GM13977 (cell line): Measurements from ENCODE around the gene UTS2B.
"Not testable (repeated sequence)": the region's sequence is repeated elsewhere in the genome, so short reads cannot be mapped to it uniquely, and the experiment has no call there.

Experiments used
- DNase-seq: peaks from one replicate; pipeline ENCODE4 v3.0.0; 2012; ENCODE audit warnings: low spot score
- CTCF ChIP-seq: IDR thresholded peaks from 2 replicates; pipeline ENCODE4 v1.5.1; 2012; ENCODE audit warnings: mild to moderate bottlenecking, control low read depth; ENCODE audit not compliant: insufficient read depth; ENCODE audit errors: extremely low read depth, missing control alignments
- in situ Hi-C: fragments of 300-500 bp; cut with MboI; formaldehyde crosslinking; loops from one replicate; pipeline ENCODE4 v1.12.0; 2022; ENCODE audit warnings: low sequenced_read_pairs, low pct_unique_long_range_greater_than_20kb, mixed read lengths, inconsistent platforms; ENCODE audit not compliant: unreplicated experiment

UTS2B gene

DNA sequence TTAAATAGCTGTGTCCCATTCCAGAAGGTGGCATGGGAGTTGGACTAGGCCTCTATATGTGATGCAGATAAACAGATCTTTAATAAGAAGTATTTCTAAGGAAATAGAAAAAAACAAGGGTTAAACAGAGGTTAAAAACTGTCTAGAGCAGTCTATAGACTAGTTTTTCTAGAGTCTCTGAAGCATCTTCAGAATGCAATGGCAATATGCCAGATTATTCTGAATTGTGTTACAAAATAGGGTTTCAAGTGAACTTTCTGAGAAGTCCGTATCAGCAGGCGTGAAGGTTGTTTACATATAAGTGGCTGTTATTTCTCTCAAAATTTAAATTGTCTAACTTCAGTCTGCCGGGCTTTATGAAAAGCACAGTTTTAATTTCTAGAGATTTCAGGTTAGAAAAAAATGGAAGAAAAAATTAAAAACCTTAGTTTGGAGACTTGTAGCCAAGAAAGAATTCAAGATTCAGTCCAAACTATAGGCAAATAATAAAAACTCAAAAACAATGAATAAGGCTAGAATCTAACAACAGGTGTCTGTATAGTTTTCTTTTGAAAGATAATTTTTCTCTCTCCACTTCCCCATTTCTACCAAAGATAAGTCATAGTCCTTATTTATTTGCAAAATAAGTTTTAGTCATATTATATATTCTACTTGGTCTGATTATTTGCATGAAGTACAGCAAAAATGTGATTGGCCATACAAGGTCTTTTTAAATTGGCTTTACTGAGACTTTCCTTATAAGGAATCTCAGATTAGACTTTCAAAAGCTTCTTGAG lies 76.0 kb downstream of the UTS2B start:
- in situ Hi-C loops, result no loop called here
- DNase-seq, result no peak
- no peak for TF ChIP-seq CTCF

DNA sequence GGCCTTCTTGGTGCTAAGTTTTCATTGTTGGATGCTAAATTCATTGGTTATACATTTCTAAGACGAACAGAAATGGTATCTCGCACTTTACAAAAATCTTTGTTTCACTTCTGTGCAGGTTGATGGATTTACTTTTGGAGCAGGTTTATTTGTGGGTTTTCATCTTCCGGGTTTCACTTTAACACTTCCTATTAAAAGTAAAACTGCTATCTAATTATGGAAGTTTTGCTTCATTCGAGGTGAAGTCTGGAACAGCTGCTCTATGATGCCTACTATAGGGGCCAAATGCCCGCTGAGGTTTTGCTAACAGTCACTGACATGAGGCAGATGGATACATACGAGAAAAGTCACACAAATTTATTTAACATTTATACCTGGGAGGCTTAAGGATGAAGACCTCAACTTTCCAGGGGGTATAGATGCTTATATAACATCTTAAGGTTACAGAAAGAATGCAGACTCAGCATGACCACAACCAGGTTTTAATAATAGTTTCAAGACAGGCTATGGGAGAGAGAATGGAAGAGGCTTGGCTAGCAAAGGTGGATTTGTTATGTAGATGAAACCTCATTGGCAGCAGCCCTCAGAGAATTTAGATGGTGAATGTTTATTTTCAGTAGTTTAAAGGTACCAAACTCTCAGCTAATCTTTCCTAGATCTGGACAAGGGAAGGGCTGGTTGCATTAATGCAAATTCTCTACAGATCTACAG lies 77.1 kb downstream of the UTS2B start:
- TF ChIP-seq CTCF, result no peak
- no peak for DNase-seq
- in situ Hi-C loops, result no loop called here

DNA sequence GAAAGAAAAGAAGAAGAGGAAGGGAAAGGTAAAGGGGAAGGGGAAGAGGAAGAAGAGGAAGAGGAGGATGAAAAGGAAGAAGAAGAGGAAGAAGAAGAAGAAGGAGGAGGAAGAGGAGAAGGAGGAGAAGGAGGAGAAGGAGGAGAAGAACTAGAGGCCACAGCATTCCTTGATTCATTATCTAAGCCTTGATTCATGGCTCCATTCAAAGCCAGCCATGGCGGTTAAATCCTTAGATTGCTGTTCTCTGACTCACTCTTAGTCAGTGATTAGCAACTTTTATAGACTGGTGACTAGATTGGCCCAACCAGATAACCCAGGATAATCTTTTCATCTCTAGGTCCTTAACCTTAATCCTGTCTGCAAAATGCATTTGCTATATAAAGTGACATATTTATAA lies 83.7 kb downstream of the UTS2B start:
- in situ Hi-C loops, result no loop called here
- TF ChIP-seq CTCF, result no peak
- DNase-seq, result no peak

- not testable (repeated sequence) for DNase-seq
Observed at GRCh38 chr3:191246034-191246433, 84.3 kb downstream of the UTS2B start.

DNA sequence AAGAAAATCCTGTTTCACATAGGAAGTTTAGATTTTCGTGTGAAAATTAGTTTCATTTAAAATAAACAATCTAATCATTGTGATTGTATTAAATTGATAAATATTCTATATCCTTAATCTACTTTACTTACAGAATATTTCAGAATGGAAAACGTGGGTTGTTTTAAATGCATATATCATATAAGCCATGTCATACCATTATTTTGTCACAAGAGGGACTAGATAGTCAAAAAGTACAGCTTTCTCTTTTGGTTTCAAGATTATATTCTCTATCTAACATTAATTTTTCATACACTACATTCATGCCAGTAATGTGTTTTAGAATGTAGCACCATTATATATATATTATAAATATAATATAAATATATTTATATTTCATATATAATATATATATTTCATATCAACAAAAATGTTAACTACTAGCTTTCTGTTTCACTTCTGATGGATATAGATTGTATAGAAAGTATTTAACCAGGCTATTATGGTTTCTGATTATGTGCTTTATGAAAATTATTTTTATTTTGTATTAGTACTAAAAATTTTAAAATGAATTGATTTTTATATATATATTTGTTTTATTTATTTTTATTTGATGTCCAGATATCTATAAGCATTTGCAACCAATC lies 86.0 kb downstream of the UTS2B start:
- peak; percentile 48 for TF ChIP-seq CTCF
- peak; percentile 24 for DNase-seq
- in situ Hi-C loops, result no loop called here

More at GRCh38 chr3:191246034-191246433, 84.3 kb downstream of the UTS2B start:
- in situ Hi-C loops, result not testable (repeated sequence)

GRCh38 chr3:191240486-191240885 lies 89.8 kb downstream of the UTS2B start:
- no peak for DNase-seq
- in situ Hi-C loops, result no loop called here
- TF ChIP-seq CTCF, result no peak
